Measurements from ENCODE around the gene TNFAIP8L2.

- no peak for TF ChIP-seq POLR2A (IDR thresholded peaks at IDR 0.05)
- no peak for TF ChIP-seq CTCF (IDR thresholded peaks at IDR 0.05)
- TF ChIP-seq POLR2AphosphoS5 (IDR thresholded peaks at IDR 0.05): no peak
Measured at GRCh38 chr1:151171190-151171589, 14.7 kb downstream of the TNFAIP8L2 start.

Data from transverse colon (tissue), 4 donors.